Fibroblast of lung (primary cell): ENCODE results near the gene SIX1. TPM values are rescaled to one million over a fixed set of nuclear protein-coding genes. Genes with fewer than 3 reads are reported as not detected.

Source experiments
- DNase-seq, 2 donors: peaks; one replicate each; pipeline versions ENCODE4 v3.0.0 to v3.0.0-alpha.2; 2010; ENCODE audit warnings: low read depth in 2 of 2
- H2AFZ ChIP-seq: 2 replicates; pipeline ENCODE4 v1.5.1; 2012; ENCODE audit warnings: low read length, control low read depth, inconsistent platforms
- H3K27ac ChIP-seq: 2 replicates; pipeline ENCODE4 v1.5.1; 2011; ENCODE audit warnings: low read length, control low read depth; ENCODE audit not compliant: insufficient read depth
- H3K27me3 ChIP-seq: 2 replicates; pipeline ENCODE4 v1.5.1; 2011; ENCODE audit warnings: mild to moderate bottlenecking, low read length; ENCODE audit not compliant: control insufficient read depth, insufficient read depth
- H3K36me3 ChIP-seq: 2 replicates; pipeline ENCODE4 v1.5.1; 2011; ENCODE audit warnings: low read length; ENCODE audit not compliant: control insufficient read depth, insufficient read depth
- H3K4me1 ChIP-seq: 2 replicates; pipeline ENCODE4 v1.5.1; 2011; ENCODE audit warnings: low read length; ENCODE audit not compliant: control insufficient read depth, insufficient read depth; ENCODE audit errors: extremely low read depth
- H3K4me2 ChIP-seq: 2 replicates; pipeline ENCODE4 v1.5.1; 2011; ENCODE audit warnings: low read length, control low read depth; ENCODE audit not compliant: insufficient read depth; ENCODE audit errors: extremely low read depth
- H3K4me3 ChIP-seq, 4 experiments: fragments of 200-600 bp in 1 of 4; sonication (generic) in 1 of 4; replicated peaks in 1 of 4; 2 replicates each; pipeline ENCODE4 v1.5.1; 2011 to 2016; ENCODE audit warnings: low read length in 4 of 4, low read depth in 3 of 4, mild to moderate bottlenecking in 3 of 4, control low read depth in 2 of 4, inconsistent platforms in 1 of 4, mixed read lengths in 1 of 4; ENCODE audit not compliant: insufficient read depth in 1 of 4; ENCODE audit errors: control extremely low read depth in 1 of 4
- H3K79me2 ChIP-seq: 2 replicates; pipeline ENCODE4 v1.5.1; 2012; ENCODE audit warnings: mild to moderate bottlenecking, low read length, inconsistent platforms; ENCODE audit not compliant: control insufficient read depth, insufficient read depth
- H3K9ac ChIP-seq: 2 replicates; pipeline ENCODE4 v1.5.1; 2011; ENCODE audit warnings: mild to moderate bottlenecking, low read length, control low read depth; ENCODE audit not compliant: insufficient read depth
- H3K9me3 ChIP-seq: 2 replicates; pipeline ENCODE4 v1.5.1; 2012; ENCODE audit warnings: low read depth, low read length; ENCODE audit not compliant: control insufficient read depth, insufficient read depth
- H4K20me1 ChIP-seq: 2 replicates; pipeline ENCODE4 v1.5.1; 2011; ENCODE audit warnings: low read length; ENCODE audit not compliant: control insufficient read depth, insufficient read depth; ENCODE audit errors: extremely low read depth
- EZH2 ChIP-seq: IDR thresholded peaks from 2 replicates; pipeline ENCODE4 v1.5.1; 2012; ENCODE audit warnings: low read length, control low read depth, mild to moderate bottlenecking; ENCODE audit errors: missing control alignments
- polyA plus RNA-seq, 2 donors: library from polyadenylated mRNA; depleted of rRNA in 1 of 2; stranded (reverse) in 1 of 2; unstranded in 1 of 2; fragments of >200 nt; gene quantifications; 2 replicates each; pipeline ENCODE4 v1.2.1, GENCODE V29; 2011 to 2012; ENCODE audit warnings: missing spikeins in 1 of 2
- total RNA-seq: library from RNA; depleted of rRNA; stranded (reverse); fragments of >200 nt; gene quantifications from 2 replicates; pipeline ENCODE4 v1.2.1, GENCODE V29; 2014
- TF ChIP-seq, protein P1 (sequence below), 2 donors: IDR thresholded peaks in 1 of 2; conservative IDR thresholded peaks in 1 of 2; 1 replicate in 1 of 2; 2 replicates in 1 of 2; pipeline ENCODE4 v1.5.1; 2011 to 2012; ENCODE audit warnings: low read length in 2 of 2, control low read depth in 1 of 2, inconsistent platforms in 1 of 2, low read depth in 1 of 2, mild to moderate bottlenecking in 1 of 2

Gene SIX1
- total and polyA plus RNA-seq, 2 donors (not counting 1 experiment from before 2014, with no cell fraction given), result 6.9 to 8.3 TPM

DNA sequence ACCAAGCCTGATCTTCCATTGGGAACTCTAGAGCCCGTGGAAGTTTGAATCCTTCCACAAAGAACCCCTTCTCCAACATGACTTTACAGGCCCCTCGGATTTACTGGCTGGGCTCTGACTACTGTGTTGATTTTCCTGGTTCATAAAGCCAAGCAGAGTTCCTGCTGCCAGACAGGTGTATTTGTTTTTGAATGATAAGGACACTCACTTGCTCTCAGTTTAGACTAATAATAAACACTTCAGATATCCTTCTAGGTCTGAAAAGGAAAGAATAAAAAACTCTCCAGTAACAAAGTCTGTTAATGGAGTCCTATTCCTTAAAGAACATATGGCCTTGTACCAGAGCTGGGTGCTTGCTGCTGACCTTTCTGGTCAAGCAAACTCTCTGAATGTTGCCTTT lies 31.0 kb downstream of the SIX1 start:
- H4K20me1 ChIP-seq, result no peaks in the 10 kb centered on the region
- H3K9me3 ChIP-seq, result no peaks in the 10 kb centered on the region
- no peaks in the 10 kb centered on the region for H3K27me3 ChIP-seq
- DNase-seq, result no peak
- H3K4me2 ChIP-seq, result no peak overlapping the region
- no peak overlapping the region for H2AFZ ChIP-seq
- no peaks in the 10 kb centered on the region for H3K4me1 ChIP-seq
- no peak for TF ChIP-seq EZH2
- TF ChIP-seq, protein P1, sequence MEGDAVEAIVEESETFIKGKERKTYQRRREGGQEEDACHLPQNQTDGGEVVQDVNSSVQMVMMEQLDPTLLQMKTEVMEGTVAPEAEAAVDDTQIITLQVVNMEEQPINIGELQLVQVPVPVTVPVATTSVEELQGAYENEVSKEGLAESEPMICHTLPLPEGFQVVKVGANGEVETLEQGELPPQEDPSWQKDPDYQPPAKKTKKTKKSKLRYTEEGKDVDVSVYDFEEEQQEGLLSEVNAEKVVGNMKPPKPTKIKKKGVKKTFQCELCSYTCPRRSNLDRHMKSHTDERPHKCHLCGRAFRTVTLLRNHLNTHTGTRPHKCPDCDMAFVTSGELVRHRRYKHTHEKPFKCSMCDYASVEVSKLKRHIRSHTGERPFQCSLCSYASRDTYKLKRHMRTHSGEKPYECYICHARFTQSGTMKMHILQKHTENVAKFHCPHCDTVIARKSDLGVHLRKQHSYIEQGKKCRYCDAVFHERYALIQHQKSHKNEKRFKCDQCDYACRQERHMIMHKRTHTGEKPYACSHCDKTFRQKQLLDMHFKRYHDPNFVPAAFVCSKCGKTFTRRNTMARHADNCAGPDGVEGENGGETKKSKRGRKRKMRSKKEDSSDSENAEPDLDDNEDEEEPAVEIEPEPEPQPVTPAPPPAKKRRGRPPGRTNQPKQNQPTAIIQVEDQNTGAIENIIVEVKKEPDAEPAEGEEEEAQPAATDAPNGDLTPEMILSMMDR (conservative IDR thresholded peaks at IDR 0.05 in 1 of 2, IDR thresholded peaks at IDR 0.05 in 1 of 2; ENCODE audit: low read depth in 1 of 2, low read length in 2 of 2), result no peak
- H3K27ac ChIP-seq, result no peak overlapping the region
- no peaks in the 10 kb centered on the region for H3K79me2 ChIP-seq
- H3K36me3 ChIP-seq, result no peaks in the 10 kb centered on the region
- no peak overlapping the region for H3K4me3 ChIP-seq
- H3K9ac ChIP-seq, result no peak overlapping the region

- no peak for DNase-seq
- no peak overlapping the region for H3K27ac ChIP-seq
- no peaks in the 10 kb centered on the region for H4K20me1 ChIP-seq
- no peaks in the 10 kb centered on the region for H3K4me1 ChIP-seq
- no peak overlapping the region for H2AFZ ChIP-seq
- no peaks in the 10 kb centered on the region for H3K27me3 ChIP-seq
- H3K9me3 ChIP-seq, result no peaks in the 10 kb centered on the region
- no peaks in the 10 kb centered on the region for H3K36me3 ChIP-seq
- H3K9ac ChIP-seq, result no peak overlapping the region
- H3K4me2 ChIP-seq, result no peak overlapping the region
- H3K79me2 ChIP-seq, result no peaks in the 10 kb centered on the region
- no peak overlapping the region for H3K4me3 ChIP-seq
- TF ChIP-seq EZH2, result no peak
- TF ChIP-seq, protein P1 (conservative IDR thresholded peaks at IDR 0.05 in 1 of 2, IDR thresholded peaks at IDR 0.05 in 1 of 2; ENCODE audit: low read depth in 1 of 2, low read length in 2 of 2), result no peak
Observed at GRCh38 chr14:60616461-60616959, 32.8 kb downstream of the SIX1 start.

GRCh38 chr14:60602291-60602690 lies 47.0 kb downstream of the SIX1 start:
- Histone ChIP-seq H3K27ac (no peak overlapping the region), H4K20me1 (no peaks in the 10 kb centered on the region), H3K79me2 (no peaks in the 10 kb centered on the region), H3K9ac (no peak overlapping the region), H3K4me3 (no peak overlapping the region), H3K36me3 (no peaks in the 10 kb centered on the region), H3K4me1 (no peaks in the 10 kb centered on the region), H3K27me3 (no peaks in the 10 kb centered on the region), H2AFZ (no peak overlapping the region), H3K4me2 (no peak overlapping the region), H3K9me3 (no peaks in the 10 kb centered on the region)
- no peak for DNase-seq
- no peak for TF ChIP-seq EZH2
- TF ChIP-seq, protein P1 (conservative IDR thresholded peaks at IDR 0.05 in 1 of 2, IDR thresholded peaks at IDR 0.05 in 1 of 2; ENCODE audit: low read depth in 1 of 2, low read length in 2 of 2), result no peak
